Suprapubic skin (tissue), 3 donors: ENCODE results near the gene ZFYVE28.

Experiments used
- CTCF ChIP-seq, 2 donors: fragments of 200-600 bp in 1 of 2; fragments of 450-650 bp in 1 of 2; sonication (generic) in 1 of 2; IDR thresholded peaks; one replicate each; pipeline ENCODE4 v1.5.1; 2016 to 2019; ENCODE audit warnings: antibody characterized with exemption in 2 of 2, mild to moderate bottlenecking in 1 of 2, moderate library complexity in 1 of 2
- EP300 ChIP-seq: sonication (generic); formaldehyde crosslinking; IDR thresholded peaks from one replicate; pipeline ENCODE4 v1.6.1; 2017; ENCODE audit warnings: antibody characterized with exemption
- POLR2A ChIP-seq, 2 donors: fragments of 450-650 bp; IDR thresholded peaks; one replicate each; pipeline ENCODE4 v1.6.1; 2017; ENCODE audit warnings: antibody characterized with exemption in 2 of 2, mild to moderate bottlenecking in 2 of 2, moderate library complexity in 2 of 2

DNA sequence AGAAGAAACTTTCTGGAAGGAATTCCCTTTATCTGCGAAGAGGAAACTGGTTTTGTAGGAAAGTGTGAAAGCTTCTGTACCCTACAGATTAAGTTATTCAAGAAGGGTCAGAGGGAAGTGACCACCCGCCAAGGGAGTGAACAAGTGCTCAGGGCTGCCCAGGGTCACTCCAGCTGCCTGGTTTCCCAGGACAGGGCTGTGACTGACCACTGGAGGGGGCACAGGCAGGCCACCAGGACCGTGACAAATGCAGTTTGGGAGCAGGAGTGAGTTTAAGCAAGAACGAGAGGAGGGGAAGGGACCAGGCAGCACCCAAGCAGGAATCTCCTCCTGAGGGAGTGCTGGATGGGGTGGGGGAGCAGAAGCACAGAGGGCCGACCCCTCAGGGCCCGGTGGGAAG lies 34.2 kb downstream of the ZFYVE28 start:
- no peak for TF ChIP-seq POLR2A (IDR thresholded peaks at IDR 0.05)
- no peak for TF ChIP-seq CTCF (IDR thresholded peaks at IDR 0.05)
- TF ChIP-seq EP300 = no peak
